ENCODE data around the gene RGS13.
A peak's percentile ranks its signal among the peaks of the same experiment; 100 is the strongest.

The RGS13 gene, protein sequence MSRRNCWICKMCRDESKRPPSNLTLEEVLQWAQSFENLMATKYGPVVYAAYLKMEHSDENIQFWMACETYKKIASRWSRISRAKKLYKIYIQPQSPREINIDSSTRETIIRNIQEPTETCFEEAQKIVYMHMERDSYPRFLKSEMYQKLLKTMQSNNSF

DNA sequence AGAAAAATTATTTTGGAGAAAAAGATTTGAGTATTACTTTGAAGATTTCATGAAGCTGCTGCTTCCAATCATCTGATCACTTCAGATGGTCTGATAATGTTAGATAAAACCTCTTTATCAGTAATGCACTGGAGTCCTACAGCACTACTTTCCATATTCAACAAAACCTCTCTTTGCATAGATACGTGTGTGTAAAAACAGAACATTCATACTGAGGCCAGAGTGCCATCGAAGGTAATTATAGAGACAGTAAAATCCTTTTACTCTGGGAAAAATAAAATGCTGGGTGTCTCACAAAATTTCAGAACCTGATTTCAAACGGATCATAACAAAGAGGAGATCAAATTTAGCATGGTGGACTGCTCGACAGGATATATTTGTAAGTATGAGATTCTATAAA lies at the start of gene RGS13:
TSS of gene RGS13 (plus strand) at position 209 of the 400 bp plus-strand sequence. CDS start 8,188 bp downstream, outside the sequence.
- DNase-seq (ENCODE audit: low read depth) = no peak

DNA sequence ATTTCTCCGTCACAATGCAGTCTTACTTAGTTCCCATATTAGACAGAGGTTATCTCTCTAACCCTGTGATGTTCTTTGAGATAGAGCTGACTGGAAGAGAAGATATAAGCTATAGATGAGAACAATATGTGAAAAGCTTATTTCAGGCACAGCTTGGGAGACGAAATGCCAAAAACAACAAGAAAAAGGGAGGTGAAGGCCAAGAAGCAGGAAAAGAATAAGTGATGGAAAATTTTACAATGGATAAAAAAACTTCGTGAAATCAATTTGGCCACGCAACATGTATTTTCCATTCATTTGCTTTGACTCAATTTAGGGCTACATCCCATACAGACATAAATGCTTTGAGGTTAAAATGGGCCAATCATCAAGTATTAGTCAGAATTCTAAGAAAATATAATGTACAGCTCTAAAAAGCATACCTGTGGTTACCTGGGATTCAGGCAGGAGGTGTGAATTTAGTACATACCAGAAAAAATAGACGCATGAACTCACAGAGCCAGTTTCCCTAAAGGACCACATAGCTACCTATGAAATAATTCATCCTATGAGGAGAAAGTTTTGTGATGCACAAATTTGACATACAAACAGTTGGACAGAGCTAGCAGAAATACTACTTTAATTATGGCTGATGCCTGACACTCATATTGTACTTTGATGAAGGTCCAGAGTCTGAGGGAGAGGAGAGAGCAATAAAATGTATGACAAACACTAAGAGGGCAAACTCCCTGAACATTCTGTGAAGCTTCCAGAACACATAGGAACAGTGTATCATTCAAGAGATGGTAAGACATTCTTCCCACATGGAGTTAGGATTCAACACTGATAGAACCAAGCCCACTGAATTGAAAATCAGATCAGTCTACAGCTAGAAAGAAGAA lies 48.3 kb upstream of the RGS13 start:
- no peak for DNase-seq (ENCODE audit: low read depth)

DNA sequence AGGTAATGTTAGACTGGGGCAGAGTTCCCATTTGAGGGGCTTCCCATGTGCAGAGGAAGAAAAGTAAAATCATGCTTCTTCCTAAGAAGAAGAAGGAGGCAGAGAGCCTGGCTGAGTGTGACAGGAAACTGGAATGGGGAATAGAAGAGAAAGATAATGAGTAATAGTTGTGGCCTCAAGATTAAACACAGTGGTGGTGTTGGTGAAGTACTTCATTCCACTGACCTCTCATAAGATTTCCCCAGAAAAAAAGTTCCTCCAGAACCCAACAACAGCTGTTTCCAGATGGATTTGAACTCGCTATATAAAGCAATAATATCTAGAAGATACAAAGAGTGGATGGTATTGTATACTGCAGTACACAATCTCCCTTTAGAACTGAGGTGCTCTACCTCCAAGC lies 47.4 kb upstream of the RGS13 start:
- DNase-seq (ENCODE audit: low read depth) = no peak

DNA sequence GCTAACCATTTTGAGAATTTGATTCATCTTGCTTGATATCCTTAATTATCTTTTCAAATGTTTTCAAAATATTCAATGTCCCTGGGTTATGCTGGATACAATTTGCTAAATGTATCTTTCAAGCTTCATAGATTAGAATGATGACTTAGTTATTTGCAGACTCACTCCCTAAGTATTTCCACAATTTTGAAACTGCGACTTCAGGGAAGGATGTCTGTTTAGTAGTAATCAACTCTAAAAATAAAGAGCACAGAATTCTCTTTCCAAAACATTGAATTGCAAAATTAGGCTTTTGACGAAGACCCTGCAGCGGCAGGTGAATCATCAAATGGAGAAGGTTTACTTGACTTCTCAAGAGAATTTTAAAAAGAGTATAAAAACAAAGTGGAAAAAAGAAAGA lies 46.1 kb upstream of the RGS13 start:
- no peak for DNase-seq (ENCODE audit: low read depth)

DNA sequence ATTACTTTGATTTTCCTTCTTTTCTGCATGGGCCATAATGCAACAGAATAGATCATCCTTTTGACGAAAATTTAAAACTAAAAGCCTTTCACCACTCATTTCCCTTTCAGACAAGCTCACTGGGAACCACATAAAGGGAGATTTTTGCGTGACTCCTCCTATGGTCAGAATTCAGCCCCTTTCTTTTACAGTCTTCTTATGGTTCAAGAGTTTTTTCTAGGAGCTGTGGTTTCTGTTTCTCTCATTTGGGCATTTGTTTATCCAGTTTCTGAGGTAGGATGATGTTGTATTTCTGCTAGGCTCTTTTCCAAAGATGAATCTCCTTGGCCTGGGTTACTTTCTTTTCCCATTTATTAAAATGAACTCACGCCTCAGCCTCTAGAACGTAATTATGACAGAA lies 43.4 kb upstream of the RGS13 start:
- no peak for DNase-seq (ENCODE audit: low read depth)

DNA sequence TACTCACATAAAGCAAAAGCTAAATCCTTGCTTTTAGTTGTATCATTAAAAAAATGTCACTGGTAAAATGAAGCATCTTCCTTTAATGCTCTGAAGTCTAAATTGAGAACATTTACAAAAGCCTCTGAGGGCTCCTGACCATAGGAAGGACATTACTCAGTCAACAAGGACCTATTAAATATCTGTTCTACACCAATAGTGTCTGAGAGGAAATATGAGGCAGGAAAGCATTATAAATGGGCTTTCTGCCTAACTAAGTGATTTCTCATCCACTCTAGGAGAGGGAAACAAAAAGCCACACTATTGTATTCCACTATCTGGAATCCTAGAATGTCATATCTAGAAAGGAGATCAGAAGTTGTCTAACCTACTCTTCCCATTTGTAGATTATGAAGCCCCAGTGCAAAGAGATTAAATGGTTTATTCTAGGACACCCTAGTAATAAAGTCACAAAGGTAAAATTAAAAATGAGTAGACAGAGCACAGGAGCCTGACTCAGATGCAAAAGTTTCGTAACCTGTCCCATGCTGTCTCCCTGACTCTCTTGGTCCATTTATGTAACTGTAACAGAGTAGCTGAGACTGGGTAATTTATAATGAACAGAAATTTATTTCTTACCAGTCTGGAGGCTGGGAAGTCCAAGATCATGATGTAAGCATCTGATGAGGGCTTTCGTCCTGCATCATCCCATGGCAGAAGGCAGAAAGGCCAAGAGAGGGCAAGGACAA lies 42.8 kb upstream of the RGS13 start:
- no peak for DNase-seq (ENCODE audit: low read depth)

DNA sequence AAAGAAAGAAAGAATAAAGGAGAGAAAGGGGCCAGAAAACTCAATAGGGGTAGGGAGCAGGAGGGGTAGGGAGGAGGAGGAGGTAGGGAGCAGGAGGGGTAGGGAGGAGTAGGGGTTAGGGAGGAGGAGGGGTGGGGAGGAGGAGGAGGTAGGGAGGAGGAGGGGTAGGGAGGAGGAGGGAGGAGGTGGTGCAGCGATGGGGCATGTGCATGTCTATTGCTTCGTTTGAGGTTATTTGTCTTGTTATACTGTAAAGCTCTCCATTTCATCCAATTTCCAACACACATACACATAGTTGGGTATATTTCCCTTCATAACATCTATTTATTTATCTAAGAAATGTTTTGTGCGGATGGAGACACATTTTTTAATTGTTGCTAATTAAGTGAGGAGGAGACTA lies 40.6 kb upstream of the RGS13 start:
- DNase-seq (ENCODE audit: low read depth) = no peak

DNA sequence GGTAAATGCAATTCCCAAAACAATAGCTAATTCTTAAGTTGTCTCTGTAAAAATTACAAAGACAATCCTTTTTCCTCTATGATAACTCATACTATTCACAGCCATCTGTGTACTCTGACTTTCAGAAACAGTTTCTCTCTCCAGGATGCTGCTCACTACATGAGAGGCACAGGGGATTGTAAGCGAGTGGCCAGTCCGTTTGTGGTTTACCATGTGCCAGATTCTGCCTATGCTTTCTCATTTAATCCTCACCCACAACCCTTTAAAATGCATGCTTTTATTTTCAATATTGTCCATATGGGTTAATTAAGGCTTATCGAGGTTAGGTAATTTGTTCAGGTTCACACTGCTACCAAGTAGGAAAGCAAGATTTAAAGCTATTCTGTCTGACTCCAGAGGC lies 37.4 kb upstream of the RGS13 start:
- DNase-seq (ENCODE audit: low read depth) = no peak

DNA sequence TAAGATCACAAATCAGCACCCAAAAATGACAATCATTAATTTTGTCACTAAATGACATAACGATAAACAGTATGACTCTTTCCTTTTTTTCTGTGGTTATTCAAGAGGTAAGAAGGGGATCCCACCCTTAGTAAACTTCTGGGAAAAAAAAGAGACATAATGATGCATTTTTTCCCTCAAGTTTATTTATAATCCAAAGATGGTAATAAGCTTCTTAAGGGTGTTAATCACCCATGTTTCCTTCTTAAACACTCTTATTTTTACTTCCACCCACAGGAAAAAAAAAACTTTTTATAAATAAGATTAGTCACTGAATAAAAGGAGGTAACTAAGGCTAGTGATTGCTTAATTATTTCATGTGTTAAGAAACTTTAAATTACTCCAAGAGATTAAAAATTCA lies 35.7 kb upstream of the RGS13 start:
- DNase-seq (ENCODE audit: low read depth) = no peak

DNA sequence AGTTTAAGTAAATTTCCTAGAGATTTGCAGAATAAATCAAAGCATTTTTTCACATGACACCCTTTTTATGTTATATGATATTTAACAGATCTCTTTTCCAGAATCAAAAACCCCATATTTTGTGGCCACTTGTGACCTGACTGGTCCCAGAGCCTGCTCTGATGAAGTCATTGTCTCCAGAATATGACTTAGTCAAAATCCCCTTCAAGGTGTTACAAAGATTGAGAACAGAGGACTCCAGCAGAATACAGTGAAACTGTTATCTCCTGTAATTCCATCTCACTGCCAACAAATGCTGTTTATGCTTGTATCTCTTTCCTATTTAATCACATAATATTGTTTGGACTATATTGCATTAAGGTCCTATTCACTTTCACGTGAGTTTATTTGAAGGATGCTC lies 34.8 kb upstream of the RGS13 start:
- no peak for DNase-seq (ENCODE audit: low read depth)

DNA sequence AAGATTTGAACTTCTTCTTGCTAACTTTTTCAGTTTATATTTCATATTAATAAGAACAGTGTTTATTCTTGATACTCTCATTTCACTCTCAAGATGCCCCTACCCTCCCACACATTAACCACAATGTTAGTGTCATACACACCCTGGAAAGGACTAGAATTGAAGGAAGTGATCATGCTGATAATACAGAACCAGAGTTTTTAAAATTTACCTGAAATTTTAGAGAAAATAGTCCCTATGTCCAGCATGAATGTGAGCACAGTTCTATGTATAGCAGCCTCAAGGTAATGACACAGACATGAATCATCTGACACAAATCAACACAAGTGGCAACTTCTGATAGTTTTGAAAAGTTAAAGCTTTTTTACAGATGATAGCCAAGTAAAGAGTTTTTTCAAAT lies 34.4 kb upstream of the RGS13 start:
- no peak for DNase-seq (ENCODE audit: low read depth)

DNA sequence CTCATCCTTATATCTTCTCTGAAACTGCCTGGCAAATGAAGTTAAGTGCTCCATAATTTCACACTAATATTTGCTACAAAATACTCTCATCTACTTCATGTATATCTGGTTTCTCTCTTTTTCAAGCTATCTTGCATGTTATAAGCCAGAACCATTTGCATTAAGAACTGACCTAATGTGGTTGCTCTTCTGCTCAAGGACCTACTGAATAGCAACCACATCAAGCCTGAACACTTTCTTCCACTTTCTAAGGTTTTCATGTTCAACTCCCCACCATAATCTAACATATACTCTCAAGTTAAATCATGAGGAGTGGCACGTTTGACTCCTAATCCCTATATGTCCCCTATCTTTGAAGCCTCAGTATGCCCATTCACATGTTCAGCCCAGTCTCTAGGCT lies 33.2 kb upstream of the RGS13 start:
- no peak for DNase-seq (ENCODE audit: low read depth)

DNA sequence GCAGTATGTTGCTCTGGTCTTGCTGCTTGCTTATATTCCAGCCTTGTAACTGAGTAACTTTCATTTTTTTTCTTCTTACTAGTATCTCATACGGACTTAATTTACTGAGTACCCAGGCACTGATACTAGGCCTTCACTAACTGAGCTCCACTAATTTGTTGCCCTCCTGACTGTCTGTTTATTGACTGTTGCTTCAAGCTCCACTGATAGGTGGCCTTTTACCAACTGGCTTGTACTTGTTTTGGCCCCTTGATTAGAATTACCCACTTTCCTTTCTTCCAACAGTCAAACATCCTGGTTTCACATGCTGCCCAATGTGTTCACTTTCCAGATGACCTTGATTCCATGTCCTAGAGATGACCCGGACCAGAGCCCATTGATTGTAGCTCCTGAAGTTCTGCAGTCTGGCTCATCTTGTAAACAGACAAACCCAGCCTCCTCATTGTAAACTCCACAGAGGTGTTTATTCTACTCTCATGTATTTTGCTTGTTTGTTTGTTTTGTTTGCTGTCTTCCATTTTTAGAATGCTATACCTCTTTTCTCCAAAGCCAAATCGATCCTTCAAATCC lies 32.6 kb upstream of the RGS13 start:
- DNase-seq (ENCODE audit: low read depth) = no peak

DNA sequence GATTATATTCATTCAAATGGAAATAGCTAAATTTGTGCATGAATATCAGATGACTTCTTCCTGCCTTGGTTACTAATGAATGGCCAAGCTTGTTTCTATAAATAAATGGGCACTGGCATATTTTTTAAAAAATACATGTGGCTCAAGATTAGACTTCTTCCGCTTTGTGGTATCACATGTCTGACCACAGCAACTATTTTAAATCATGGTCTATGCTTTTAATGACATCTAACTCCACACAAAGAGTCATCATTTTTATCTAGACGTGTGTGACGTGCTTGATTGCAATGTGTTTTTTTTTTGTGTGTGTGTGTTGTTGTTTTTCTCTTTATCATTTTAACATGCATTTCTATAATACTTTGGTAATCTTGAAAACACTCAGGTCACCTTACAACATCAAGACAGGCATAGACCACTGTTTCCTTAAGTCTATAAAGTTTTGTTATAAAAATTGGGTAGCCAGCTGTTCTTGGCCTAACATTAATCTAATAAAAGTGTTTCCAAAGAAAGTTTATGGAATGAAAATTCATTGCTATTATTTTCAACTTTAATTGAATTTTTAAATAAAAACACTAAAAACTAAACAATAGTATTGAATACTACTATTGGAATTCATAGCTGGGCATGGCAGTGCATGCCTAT lies 30.8 kb upstream of the RGS13 start:
- DNase-seq (ENCODE audit: low read depth) = no peak

DNA sequence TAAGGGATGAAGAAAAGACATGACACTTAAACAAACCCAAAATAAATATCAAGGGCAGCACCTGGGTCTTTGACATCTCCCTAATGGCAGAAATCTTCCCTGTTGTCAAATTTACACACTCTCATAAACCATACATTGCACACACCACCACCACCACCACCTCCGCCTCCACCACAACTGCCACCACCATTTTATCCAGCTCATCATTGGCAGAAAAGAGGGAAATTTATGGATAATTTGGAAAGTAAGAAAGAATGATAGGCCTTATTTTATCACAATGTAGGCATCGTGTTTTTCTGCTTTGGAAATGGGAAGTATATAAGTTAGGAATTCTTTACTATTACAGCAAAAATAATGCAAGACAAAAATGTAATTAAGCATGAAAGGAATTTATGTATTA lies 27.3 kb upstream of the RGS13 start:
- DNase-seq (ENCODE audit: low read depth) = no peak

DNA sequence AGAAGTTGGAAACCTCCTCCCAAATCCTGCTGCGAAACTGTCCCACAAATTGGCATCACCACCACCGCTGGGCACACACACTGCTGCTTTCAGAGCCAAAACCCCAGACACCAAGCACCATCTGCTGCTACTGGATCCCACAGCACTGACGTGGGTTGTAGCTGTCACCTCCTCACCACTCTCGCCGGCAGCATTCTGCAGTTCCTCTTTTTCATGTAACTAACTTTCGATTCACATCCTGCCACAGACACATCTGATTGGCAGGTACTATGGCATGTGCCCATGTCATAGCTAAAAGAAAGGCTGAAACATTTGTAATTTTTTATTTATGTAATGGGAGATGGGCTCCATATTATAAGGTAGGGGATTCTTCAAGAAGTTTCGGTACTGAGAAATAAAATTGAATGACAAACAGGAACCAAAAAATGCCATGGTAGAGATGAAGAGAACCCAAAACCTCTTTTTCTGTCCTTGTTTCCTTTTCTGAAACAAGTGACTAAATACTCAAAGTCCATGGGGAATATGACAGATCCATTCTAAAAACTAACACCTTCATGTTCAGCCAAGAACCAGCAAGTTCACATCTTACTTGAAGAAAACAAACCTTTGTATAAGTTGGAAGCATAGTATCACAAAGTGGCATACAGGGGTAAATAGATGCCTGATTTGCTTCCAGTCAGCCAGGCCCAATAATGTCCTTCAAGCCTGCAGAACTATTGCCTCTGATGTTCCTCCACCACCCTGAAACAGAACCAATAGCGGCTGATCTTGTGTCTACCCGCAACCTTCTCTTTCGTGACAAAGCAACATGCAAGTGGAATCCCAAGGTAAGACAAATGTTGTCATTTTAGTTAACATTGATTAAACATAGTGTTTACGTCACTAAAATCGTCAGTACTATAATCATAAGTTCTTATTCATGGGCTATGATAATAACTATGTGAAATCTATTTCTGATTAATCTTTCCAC lies 26.6 kb upstream of the RGS13 start:
- DNase-seq (ENCODE audit: low read depth) = peak; percentile 11

DNA sequence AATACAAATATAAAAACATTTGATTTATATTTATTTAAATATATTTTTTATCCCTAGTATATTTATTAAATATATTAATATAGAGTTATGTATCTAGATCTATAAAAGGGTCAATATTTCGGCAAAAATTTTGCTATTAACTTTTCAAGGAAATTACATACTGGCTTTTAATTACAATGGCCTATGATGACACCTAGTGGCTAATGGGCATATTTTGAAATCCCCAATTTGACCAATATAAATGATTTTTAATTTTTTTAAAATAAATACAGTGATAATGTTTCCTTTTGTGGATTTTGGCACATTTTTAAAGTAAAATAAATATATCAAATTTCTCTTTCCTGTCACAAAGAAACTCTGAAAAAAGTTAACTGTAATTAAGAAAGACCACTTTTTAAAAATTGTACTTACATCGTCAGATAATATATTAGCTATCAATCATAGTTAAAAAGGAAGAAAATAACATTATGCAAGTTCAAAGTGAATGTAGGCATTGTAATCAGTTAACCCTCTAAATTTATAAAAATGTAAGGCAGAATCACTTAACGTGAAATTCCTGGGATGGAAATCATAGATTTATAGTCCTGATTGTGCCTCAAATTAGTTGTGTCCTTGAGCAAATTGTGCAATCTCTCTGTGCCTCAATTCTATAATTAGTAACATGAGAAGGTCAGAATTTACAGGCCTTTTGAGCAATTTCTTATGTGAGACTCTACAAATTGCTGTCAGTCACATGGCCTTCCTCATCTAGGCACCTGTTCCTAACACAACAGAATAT lies 25.6 kb upstream of the RGS13 start:
- DNase-seq (ENCODE audit: low read depth) = no peak

DNA sequence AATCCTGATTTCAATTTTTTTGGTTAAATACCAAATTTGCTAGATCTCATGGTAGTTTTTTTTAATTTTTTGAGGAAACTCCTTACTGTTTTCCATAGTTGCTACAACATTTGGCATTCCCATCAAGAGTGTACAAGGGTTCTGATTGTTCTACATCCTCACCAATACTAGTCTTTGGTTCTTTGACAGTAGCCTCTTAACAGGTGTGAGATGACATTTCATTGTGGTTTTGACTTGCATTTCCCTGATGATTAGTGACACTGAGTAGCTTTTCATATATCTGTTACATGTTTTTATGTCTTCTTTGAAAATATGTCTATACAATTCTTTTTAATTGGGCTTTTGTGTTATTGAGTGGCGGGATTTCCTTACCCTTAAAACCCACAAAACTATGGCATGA lies 20.9 kb upstream of the RGS13 start:
- DNase-seq (ENCODE audit: low read depth) = no peak

DNA sequence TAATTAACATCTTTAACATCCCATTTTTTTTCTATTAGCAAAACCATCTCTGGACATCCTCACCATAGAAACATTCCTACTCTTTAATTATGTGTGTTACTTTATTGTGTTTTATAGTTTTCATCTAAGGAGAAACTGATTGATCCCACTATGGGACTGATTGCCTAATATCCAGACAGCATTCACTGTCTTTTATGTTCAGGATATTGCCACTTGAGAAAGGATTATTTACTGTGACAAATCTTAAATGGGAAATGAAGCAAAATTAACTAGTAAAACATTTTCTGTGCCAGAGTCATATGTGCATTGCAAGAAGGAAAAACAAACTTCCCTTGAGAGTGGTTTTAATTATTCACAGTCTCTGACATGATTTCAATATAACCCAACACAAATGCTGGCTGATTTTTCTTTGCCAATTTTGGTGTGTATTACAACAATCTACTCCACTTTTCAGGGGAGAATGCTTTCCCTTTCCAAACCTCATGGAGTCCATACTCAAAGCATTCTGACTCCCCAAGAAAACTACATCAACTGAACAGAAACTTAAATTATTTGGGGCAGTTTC lies 15.8 kb upstream of the RGS13 start:
- no peak for DNase-seq (ENCODE audit: low read depth)

All from activated T-helper 9 cell treated with anti-CD3 and anti-CD28 coated beads, Interleukin-2, amount 50 U/mL, for 16 hours (primary cell).